Panc1 (cell line): ENCODE measurements around the gene ABHD14A.

Experiments
- CTCF ChIP-seq: fragments of 450-650 bp; IDR thresholded peaks from 2 replicates; pipeline ENCODE4 v1.5.1; 2017; ENCODE audit warnings: mild to moderate bottlenecking
- TCF7L2 ChIP-seq: IDR thresholded peaks from 2 replicates; pipeline ENCODE4 v1.6.1; 2011; ENCODE audit warnings: mild to moderate bottlenecking, low read depth, low read length, inconsistent platforms

- TF ChIP-seq TCF7L2 = no peak
- no peak for TF ChIP-seq CTCF
Measured at GRCh38 chr3:51930439-51930838, 44.4 kb upstream of the ABHD14A start.
